ENCODE results near the gene TTLL11.

GRCh38 chr9:121823451-121824169 lies 269.5 kb downstream of the TTLL11 start:
- no peak for TF ChIP-seq CTCF (IDR thresholded peaks at IDR 0.05)
- no peak for TF ChIP-seq POLR2A (IDR thresholded peaks at IDR 0.05)
